H9 (cell line): Measurements from ENCODE around the gene MRPS27. TPM values are rescaled to one million over a fixed set of nuclear protein-coding genes. Genes with fewer than 3 reads are reported as not detected.

Source experiments
- DNase-seq: peaks from one replicate; pipeline ENCODE4 v3.0.0-alpha.2; 2017
- H2AFZ ChIP-seq: one replicate; pipeline ENCODE4 v1.6.1; 2013; ENCODE audit warnings: mild to moderate bottlenecking, low read length, control low read depth, moderate library complexity
- H2AK5ac ChIP-seq: 2 replicates; pipeline ENCODE4 v1.6.1; 2013; ENCODE audit warnings: low read length, control low read depth, mixed read lengths; ENCODE audit not compliant: insufficient read length
- H2BK120ac ChIP-seq: one replicate; pipeline ENCODE4 v1.6.1; 2013; ENCODE audit warnings: low read depth, mild to moderate bottlenecking, low read length, control low read depth, inconsistent platforms; ENCODE audit not compliant: poor library complexity, severe bottlenecking
- H2BK12ac ChIP-seq: 2 replicates; pipeline ENCODE4 v1.6.1; 2013; ENCODE audit warnings: low read length, control low read depth, mixed read lengths, low read depth; ENCODE audit not compliant: insufficient read length
- H2BK15ac ChIP-seq: 2 replicates; pipeline ENCODE4 v1.6.1; 2013; ENCODE audit warnings: low read depth, low read length, control low read depth
- H2BK20ac ChIP-seq: one replicate; pipeline ENCODE4 v1.6.1; 2013; ENCODE audit warnings: low read depth, mild to moderate bottlenecking, low read length, control low read depth, inconsistent platforms; ENCODE audit not compliant: poor library complexity, severe bottlenecking
- H2BK5ac ChIP-seq: 2 replicates; pipeline ENCODE4 v1.6.1; 2013; ENCODE audit warnings: low read length, control low read depth, mixed read lengths; ENCODE audit not compliant: insufficient read length
- H3K14ac ChIP-seq: 2 replicates; pipeline ENCODE4 v1.6.1; 2013; ENCODE audit warnings: low read length, control low read depth; ENCODE audit not compliant: insufficient read depth
- H3K18ac ChIP-seq: 2 replicates; pipeline ENCODE4 v1.6.1; 2013; ENCODE audit warnings: low read depth, mild to moderate bottlenecking, mixed read lengths, low read length, control low read depth; ENCODE audit not compliant: insufficient read length
- H3K23ac ChIP-seq: 2 replicates; pipeline ENCODE4 v1.6.1; 2013; ENCODE audit warnings: low read length, control low read depth, mixed read lengths, low read depth; ENCODE audit not compliant: insufficient read length
- H3K23me2 ChIP-seq: 2 replicates; pipeline ENCODE4 v1.6.1; 2013; ENCODE audit warnings: low read depth, mild to moderate bottlenecking, mixed read lengths, low read length, control low read depth; ENCODE audit not compliant: insufficient read length, poor library complexity, severe bottlenecking
- H3K27ac ChIP-seq: 2 replicates; pipeline ENCODE4 v1.5.1; 2013; ENCODE audit warnings: low read length, control low read depth, mixed read lengths, low read depth; ENCODE audit not compliant: insufficient read length
- H3K27me3 ChIP-seq: 2 replicates; pipeline ENCODE4 v1.6.1; 2013; ENCODE audit warnings: low read length, control low read depth, inconsistent platforms; ENCODE audit not compliant: insufficient read depth
- H3K4ac ChIP-seq: 2 replicates; pipeline ENCODE4 v1.6.1; 2013; ENCODE audit warnings: low read depth, mild to moderate bottlenecking, control low read depth, inconsistent platforms, low read length, moderate library complexity
- H3K4me1 ChIP-seq: 2 replicates; pipeline ENCODE4 v1.6.1; 2013; ENCODE audit warnings: low read length, control low read depth, inconsistent platforms; ENCODE audit not compliant: insufficient read depth
- H3K4me2 ChIP-seq: 2 replicates; pipeline ENCODE4 v1.6.1; 2013; ENCODE audit warnings: low read length, control low read depth, mixed read lengths; ENCODE audit not compliant: insufficient read length, insufficient read depth
- H3K56ac ChIP-seq: 2 replicates; pipeline ENCODE4 v1.6.1; 2013; ENCODE audit warnings: low read depth, mild to moderate bottlenecking, mixed read lengths, low read length, control low read depth; ENCODE audit not compliant: insufficient read length
- H3K79me1 ChIP-seq: 2 replicates; pipeline ENCODE4 v1.6.1; 2013; ENCODE audit warnings: low read depth, mild to moderate bottlenecking, moderate library complexity, low read length, control low read depth, inconsistent platforms; ENCODE audit not compliant: insufficient read depth, poor library complexity, severe bottlenecking
- H3K79me2 ChIP-seq: 2 replicates; pipeline ENCODE4 v1.6.1; 2013; ENCODE audit warnings: low read length, control low read depth, inconsistent platforms; ENCODE audit not compliant: insufficient read depth
- H3K9ac ChIP-seq: 2 replicates; pipeline ENCODE4 v1.6.1; 2013; ENCODE audit warnings: low read length, control low read depth, mixed read lengths; ENCODE audit not compliant: insufficient read length; ENCODE audit errors: extremely low read depth
- H3K9me3 ChIP-seq: one replicate; pipeline ENCODE4 v1.6.1; 2013; ENCODE audit warnings: low read depth, low read length, inconsistent platforms; ENCODE audit not compliant: control insufficient read depth
- H3T11ph ChIP-seq: one replicate; pipeline ENCODE4 v1.6.1; 2013; ENCODE audit warnings: mild to moderate bottlenecking, low read length, control low read depth, inconsistent platforms
- H4K20me1 ChIP-seq: one replicate; pipeline ENCODE4 v1.6.1; 2013; ENCODE audit not compliant: control insufficient read depth, insufficient read length, insufficient read depth
- H4K5ac ChIP-seq: 2 replicates; pipeline ENCODE4 v1.6.1; 2013; ENCODE audit warnings: low read depth, mild to moderate bottlenecking, mixed read lengths, low read length, control low read depth; ENCODE audit not compliant: insufficient read length
- H4K8ac ChIP-seq: replicated peaks from 2 replicates; pipeline ENCODE4 v1.6.1; 2013; ENCODE audit warnings: low read length, control low read depth, mixed read lengths, low read depth; ENCODE audit not compliant: insufficient read length
- H4K91ac ChIP-seq: 2 replicates; pipeline ENCODE4 v1.6.1; 2013; ENCODE audit warnings: low read depth, mild to moderate bottlenecking, moderate library complexity, mixed read lengths, low read length, control low read depth; ENCODE audit not compliant: insufficient read length
- H3K27ac Mint-ChIP-seq, 3 experiments: 2 replicates in 2 of 3; 3 replicates in 1 of 3; pipeline ENCODE4 v1.8.0; 2020 to 2021; ENCODE audit warnings: mixed read lengths in 3 of 3, mild to moderate bottlenecking in 1 of 3, moderate library complexity in 1 of 3
- H3K27me3 Mint-ChIP-seq: 2 replicates; pipeline ENCODE4 v1.8.0; 2021; ENCODE audit warnings: low read depth, mild to moderate bottlenecking, moderate library complexity, mixed read lengths
- H3K36me3 Mint-ChIP-seq, 3 experiments: 2 replicates in 2 of 3; 3 replicates in 1 of 3; pipeline ENCODE4 v1.8.0; 2020 to 2021; ENCODE audit warnings: low read depth in 3 of 3, mixed read lengths in 3 of 3; ENCODE audit not compliant: insufficient read depth in 1 of 3
- H3K4me1 Mint-ChIP-seq, 2 experiments: 2 replicates each; pipeline ENCODE4 v1.8.0; 2020; ENCODE audit warnings: mixed read lengths in 2 of 2
- H3K4me3 Mint-ChIP-seq, 2 experiments: 2 replicates in 1 of 2; 3 replicates in 1 of 2; pipeline ENCODE4 v1.8.0; 2020 to 2021; ENCODE audit warnings: mild to moderate bottlenecking in 2 of 2, mixed read lengths in 2 of 2, moderate library complexity in 1 of 2
- H3K9me3 Mint-ChIP-seq, 2 experiments: 2 replicates in 1 of 2; 3 replicates in 1 of 2; pipeline ENCODE4 v1.8.0; 2020; ENCODE audit warnings: mild to moderate bottlenecking in 2 of 2, mixed read lengths in 2 of 2, moderate library complexity in 1 of 2
- CTCF ChIP-seq: fragments of 200-600 bp; sonication (generic); conservative IDR thresholded peaks from 3 replicates; pipeline ENCODE4 v1.8.0; 2021; ENCODE audit warnings: antibody characterized with exemption, mild to moderate bottlenecking
- WGBS: extraction: QIAGEN DNeasy Blood & Tissue Kit; methylation state at CpG from one replicate; pipeline ENCODE4 v1.1.7; 2013; ENCODE audit warnings: missing lambda C conversion rate, low lambda C conversion rate, mixed read lengths; ENCODE audit not compliant: insufficient read length; ENCODE audit errors: extremely low coverage; 5-methylcytosine and 5-hydroxymethylcytosine counted together
- total RNA-seq: library from RNA; stranded (reverse); gene quantifications from 2 replicates; pipeline ENCODE4 v1.2.1, GENCODE V29; 2021

Gene MRPS27
- total RNA-seq, 1 experiment from 2014 or later, result 83.3 TPM

- Histone ChIP-seq H3K18ac (no peak overlapping the region), H3K4ac (no peak overlapping the region), H3T11ph (no peak overlapping the region), H2BK15ac (no peak overlapping the region), H3K23me2 (no peaks in the 10 kb centered on the region), H3K14ac (no peak overlapping the region), H3K9ac (no peak overlapping the region), H2AK5ac (no peak overlapping the region), H2BK20ac (no peak overlapping the region), H2BK12ac (no peak overlapping the region), H2BK5ac (no peak overlapping the region), H3K79me2 (no peaks in the 10 kb centered on the region), H3K56ac (no peak overlapping the region), H3K79me1 (no peaks in the 10 kb centered on the region), H4K91ac (no peak overlapping the region), H4K20me1 (no peaks in the 10 kb centered on the region), H4K5ac (no peak overlapping the region), H3K4me2 (no peak overlapping the region), H3K27me3 (no peaks in the 10 kb centered on the region), H2BK120ac (no peak overlapping the region), H3K4me1 (peaks cover 4% of the 10 kb centered on the region; the same call in 1 of the 2 replicates), H2AFZ (no peak overlapping the region), H3K9me3 (no peaks in the 10 kb centered on the region), H3K23ac (no peak overlapping the region), H3K27ac (no peak overlapping the region), H4K8ac (no peak overlapping the region)
- Mint-ChIP-seq H3K4me3 (no peak overlapping the region), H3K27me3 (no peaks in the 10 kb centered on the region), H3K9me3 (no peaks in the 10 kb centered on the region), H3K36me3 (no peaks in the 10 kb centered on the region), H3K4me1 (peaks cover 19 to 33% of the 10 kb centered on the region in 2 experiments), H3K27ac (no peak overlapping the region)
- no peak for TF ChIP-seq CTCF
- DNase-seq, result no peak
- WGBS, result no CpG with 5 or more reads among the region's 1 CpG
Observed at GRCh38 chr5:72369301-72369700, 49.3 kb upstream of the MRPS27 start.
